Neural progenitor cell (in vitro differentiated cells): ENCODE data around the gene POLR2C.

Experiments
- CTCF ChIP-seq: fragments of 200-600 bp; sonication (generic); IDR thresholded peaks from 2 replicates; pipeline ENCODE4 v1.5.1; 2017; ENCODE audit warnings: antibody characterized with exemption, mild to moderate bottlenecking
- EZH2 ChIP-seq: fragments of 200-600 bp; sonication (generic); IDR thresholded peaks from 2 replicates; pipeline ENCODE4 v1.6.1; 2017; ENCODE audit warnings: antibody characterized with exemption, mild to moderate bottlenecking, moderate library complexity
- EZH2phosphoT487 ChIP-seq: fragments of 200-600 bp; sonication (generic); IDR thresholded peaks from 2 replicates; pipeline ENCODE4 v1.6.1; 2017; ENCODE audit warnings: antibody characterized with exemption

DNA sequence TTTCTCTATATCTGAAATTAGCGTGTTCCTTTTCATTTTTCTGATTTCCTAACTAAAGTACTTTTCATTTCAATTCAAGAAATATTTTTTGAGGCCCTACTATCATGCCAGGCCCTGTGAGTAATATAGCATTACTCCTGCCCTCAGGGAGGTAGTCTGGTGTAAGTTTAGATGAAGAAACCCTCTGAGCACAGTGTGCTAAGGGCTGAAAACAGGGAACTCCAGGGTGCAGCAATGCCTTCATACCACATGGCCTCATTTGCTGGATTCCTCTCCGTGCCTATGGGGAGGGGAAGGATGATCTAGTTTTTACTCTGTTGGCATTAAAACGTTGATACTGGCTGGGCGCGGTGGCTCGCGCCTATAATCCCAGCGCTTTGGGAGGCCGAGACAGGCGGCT is 10.5 kb upstream of the POLR2C start:
- no peak for TF ChIP-seq CTCF
- TF ChIP-seq EZH2phosphoT487 = no peak
- TF ChIP-seq EZH2 = no peak
